A172 (cell line): ENCODE data around the gene MPZL2. TPM values are rescaled to one million over a fixed set of nuclear protein-coding genes. Genes with fewer than 3 reads are reported as not detected.

Source experiments
- DNase-seq: peaks from one replicate; pipeline ENCODE4 v3.0.0-alpha.2; 2015; ENCODE audit warnings: low spot score
- total RNA-seq: library from RNA; depleted of rRNA; stranded (reverse); fragments of >200 nt; shearing (Covaris generic); gene quantifications from 2 replicates; pipeline ENCODE4 v1.2.3, GENCODE V29; 2014

MPZL2 gene
- total RNA-seq, 1 experiment from 2014 or later = not detected

DNA sequence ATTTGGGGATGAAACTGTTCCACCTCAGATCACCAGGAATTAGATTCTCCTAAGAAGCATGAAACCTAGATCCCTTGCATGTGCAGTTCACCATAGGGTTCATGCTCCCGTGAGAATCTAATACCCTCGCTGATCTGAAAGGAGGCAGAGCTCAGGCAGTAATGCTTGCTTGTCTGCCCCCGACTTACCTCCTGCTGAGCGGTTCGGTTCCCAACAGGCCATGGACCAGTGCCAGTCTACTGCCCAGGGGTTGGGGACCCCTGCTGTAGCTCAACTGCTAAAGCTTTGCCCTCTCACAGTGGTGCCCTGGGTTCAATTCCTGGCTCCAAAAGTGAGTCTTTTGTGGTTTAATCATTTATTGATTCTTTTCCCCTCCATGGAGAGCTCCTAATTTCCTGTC is 42.7 kb downstream of the MPZL2 start:
- no peak for DNase-seq

DNA sequence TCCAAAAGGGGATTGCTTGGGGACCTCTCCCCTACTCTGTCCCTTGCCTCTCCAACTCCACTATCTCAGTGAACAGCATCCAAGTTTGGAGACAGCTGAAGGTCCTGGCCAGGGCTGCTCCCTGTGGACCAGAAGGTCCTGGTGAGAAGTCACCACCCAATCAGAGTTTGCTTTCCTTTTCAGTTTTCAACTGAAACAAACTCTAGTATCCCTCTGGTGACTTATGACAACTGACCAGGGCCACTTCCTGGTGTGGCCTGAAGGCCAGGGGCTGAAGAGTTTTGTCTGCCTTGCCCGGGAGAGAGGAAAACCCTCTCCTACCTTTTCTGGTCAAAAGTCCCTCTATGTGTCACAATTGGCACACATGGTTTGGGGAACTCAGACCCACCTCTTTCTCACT is 44.4 kb downstream of the MPZL2 start:
- DNase-seq = no peak

DNA sequence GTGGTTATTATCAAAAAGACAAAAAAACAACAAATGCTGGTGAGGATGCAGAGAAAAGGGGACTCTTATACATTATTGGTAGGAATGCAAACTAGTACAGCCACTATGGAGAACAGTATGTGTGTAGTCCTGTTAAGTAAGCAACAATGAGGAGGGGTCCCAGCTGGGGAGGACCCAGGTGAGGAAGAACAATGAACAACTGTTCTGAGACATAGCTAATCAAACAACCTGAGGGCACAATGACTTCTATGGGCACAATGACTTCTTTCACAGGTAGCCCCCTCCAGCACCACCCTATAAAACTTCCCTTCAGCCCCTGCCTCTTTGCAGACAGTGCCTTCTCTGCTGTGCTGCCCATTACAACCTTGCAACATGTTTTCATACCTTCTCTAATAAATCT is 44.9 kb downstream of the MPZL2 start:
- DNase-seq = no peak

DNA sequence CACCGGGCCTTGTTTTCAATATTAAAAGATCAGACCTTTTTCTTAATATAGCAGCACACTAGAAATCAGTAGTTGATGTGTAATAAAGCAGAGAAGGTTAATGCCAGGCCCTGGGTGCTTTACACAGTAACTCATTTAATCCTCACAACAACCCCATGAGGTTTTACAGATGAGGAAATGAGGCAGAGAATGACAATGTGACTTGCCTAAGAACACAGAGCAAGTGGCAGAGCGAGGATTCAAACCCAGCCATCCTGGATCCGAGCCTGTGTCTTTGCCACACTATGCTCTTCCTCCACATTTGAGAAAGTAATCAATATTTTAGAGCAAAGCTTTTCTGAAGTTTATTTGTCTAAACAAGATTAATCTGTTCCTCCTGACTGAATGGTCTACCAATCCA is 46.5 kb downstream of the MPZL2 start:
- DNase-seq = no peak

DNA sequence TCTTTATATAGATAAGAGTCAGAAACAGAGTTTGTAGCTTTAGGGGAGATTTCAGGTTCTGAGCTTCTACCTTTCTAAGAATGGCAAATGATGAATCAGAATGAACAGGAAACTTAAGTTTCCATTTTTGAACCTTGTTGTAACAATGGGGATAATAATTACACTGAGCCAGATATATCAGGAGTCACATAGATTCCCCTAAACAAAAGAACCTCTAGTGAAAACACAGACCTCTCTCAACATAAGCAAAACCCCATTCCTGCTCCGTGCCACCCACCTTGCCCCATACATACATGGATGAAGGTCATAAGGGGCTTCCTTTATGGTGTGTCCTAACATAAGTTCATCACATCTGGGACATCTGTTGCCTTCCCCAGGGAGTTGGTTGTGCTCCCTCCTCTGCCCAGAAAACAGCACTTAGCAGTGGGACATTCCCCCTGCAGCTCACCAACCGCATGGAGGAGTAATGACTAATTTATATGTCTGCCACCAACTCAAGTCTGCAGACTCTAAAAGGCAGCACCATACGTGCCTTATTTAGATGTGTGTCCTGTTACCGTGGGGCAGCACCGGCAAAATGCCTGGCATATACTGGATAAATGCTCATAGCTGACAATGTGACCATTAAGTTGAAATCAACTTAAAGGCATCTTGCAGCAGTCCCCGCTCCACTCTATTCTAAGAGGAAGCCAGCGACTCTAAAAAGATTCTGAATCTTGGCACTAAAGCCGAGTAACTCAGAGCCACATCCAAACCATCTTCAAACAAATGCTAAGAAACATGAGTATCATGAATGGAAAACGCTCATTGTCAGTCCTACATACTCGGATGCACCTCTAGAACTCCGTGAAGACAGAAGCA is 47.2 kb downstream of the MPZL2 start:
- DNase-seq = no peak

DNA sequence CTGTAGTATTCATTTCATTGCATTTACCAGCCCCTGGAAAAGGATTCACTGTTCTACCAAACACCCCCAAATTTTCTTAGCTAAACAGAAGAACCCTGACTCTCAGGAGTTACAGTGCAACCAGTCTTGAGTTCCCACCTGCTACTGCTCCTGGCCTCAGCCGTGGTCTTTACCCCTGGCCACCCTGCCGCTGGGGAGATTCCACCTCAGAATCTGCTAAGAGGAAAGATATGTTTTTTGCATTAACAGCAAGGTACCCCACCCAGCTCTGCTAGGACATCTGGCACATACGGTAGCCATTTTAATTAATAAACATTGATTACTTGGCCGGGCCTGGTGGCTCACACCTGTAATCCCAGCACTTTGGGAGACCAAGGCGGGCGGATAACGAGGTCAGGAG is 48.3 kb downstream of the MPZL2 start:
- DNase-seq = no peak

DNA sequence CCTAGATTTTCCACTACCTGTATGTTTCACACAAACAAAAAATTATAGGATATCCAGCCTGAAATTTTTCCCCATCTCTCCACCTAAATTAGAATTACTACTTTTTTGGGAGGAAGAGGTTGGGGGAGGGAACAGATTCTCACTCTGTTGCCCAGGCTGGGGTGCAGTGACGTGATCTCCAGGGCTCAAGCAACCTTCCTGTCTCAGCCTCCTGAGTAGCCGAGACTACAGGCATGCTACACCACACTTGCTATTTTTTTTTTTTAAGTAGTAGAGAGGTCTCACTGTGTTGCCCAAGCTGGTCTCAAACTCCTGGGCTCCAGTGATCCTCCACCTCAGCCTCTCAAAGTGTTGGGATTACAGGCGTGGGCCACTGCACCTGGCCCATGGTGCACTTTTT is 48.8 kb downstream of the MPZL2 start:
- no peak for DNase-seq

DNA sequence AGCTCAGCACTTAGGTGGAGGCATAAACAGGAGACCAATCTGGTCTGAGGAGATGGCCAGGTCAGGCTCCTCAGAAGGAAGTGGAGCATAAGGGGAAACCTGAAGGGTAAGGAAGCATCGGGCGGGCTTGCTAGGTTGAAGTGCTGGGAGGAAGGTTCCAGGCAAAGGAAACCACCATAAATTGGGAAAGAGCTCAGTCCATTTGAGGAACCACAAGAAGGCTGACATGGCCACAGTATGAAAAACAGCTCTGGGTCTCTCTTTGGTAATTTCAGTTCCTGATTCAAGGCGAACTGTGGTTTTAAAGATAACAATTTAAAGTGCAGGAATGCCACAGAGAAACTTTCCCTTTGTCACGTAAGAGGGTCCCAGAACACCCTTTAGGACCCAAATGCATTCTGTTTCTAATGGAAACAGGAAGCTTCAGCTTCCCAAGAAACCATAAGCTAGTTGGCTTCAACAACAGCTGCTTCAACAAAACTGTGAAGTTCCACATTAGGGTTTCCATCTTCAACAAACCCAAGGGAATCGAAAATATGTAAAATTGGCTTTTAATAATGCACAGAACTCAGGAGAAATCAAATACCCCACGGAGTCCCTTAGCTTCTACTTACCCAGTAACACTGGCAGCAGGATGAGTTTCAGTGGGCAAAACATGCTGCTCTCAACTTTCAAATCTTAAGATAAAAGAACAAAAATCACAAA is 49.7 kb downstream of the MPZL2 start:
- DNase-seq = no peak

DNA sequence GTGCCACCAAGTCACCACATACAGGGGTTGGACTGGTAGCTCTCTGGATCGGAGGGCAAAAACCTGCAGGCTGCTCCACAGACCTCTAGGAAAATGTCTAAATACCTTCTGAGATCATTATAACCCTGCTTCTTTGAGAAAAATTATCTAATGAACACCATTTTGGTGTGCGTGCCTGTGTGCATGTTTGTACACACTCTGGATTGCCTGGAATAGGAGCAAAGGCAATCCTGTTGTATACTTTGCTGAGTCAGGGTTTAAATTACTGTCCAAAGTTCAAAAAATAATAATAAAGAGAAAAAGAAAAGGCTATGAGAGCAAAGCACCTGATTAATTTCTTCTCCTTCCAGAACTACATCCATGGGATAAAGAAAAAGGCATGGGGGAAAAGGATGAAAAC is 50.3 kb downstream of the MPZL2 start:
- no peak for DNase-seq

DNA sequence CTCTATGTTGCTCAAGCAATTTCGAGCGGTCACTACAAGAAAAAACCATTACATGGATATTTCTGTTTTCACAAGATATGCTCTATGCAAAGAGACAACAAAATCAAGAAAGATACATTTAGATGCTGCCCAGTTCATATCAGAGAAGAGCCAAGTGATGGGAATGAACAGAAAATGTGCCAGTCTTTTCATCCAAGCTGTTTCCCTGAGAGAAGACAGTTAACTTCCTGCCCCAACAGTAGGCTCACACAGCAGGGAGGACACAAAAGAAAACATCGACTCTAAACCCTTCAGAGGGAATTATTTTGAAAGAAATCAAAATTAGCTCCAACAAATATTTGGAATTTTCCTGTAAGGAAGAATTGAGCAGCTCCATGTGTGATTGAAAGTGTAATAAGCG is 50.9 kb downstream of the MPZL2 start:
- DNase-seq = no peak

DNA sequence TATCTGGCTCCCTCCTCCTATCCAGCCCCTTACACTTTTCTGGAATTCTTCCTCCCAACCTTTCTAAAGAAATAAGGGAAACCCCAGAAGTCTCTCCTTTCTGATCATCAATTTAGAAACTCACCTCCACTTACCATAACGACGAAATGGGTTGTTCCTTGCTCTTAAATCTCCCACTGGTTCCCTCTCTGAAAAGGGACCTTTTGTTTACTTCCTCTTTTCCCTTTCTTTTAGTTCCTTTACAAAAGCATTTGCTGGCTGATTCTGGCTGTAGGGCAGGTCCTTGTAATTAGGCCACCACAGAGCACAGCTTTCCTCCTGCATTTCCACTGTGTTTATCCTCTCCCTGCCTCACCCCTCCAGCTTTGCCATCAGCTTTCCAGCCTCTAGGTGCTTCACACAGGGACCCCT is 51.3 kb downstream of the MPZL2 start:
- DNase-seq = no peak

DNA sequence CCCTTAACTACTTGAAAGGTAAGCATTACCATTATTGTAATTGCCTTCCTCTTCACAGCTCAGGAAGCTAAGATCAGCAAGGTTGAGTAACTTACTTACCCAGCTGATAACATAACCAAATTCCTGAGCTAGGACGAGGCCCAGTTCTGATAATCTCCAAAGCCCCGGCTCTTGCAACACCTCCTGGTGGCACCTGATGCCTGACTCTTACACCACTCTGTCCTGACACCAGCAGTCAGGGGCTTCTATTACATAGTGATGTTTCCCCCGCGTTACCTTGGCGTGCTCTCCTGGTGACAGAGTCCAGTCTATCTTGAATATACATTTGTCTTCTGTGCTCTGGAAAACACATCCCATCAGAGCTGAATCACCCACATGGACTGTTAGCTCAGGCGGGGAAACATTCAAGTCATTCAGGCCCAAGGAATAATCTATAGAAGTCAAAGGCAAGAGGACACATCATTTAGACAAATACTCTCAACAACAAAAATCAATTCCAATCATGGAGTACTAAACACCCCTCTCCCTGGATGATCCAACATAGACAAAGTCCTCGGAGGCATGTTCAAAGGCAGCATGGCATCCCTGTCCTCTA is 51.9 kb downstream of the MPZL2 start:
- DNase-seq = no peak

DNA sequence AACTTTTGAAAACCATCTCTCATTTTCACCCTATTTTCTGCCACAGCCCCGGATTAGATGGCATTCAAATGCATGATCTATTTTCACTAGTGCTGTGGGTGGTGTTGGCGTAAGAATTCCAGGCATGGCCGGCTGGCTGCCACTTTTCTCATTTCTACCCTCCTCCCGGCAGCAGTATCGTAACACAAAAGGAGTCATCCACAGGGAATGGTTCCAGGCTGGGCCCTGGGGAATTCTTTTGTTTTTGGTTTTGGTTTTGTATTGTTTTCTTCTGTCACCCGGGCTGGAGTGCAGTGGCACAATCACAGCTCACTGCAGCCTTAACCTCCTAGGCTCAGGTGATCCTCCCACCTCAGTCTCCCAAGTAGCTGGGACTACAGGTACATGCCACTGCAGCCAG is 53.1 kb downstream of the MPZL2 start:
- peak; percentile 8 for DNase-seq

DNA sequence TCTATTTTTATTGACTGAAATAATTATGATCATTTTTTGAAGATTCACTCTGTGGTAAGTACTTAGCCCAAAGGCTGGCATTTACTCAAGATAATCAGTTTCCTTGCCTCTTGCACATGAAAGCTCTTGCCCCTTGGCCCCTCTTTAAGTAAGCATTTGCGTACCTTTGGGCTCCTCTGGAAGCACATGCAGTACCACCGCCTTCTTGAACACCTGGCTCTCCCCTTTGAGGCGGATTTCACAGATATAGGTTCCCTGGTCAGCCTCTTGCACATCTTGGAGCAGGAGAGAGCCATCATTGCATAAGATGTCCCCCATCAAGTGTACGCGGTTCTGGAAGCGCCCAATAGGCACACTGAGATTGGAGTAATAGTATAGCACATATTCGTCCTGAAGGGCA is 53.8 kb downstream of the MPZL2 start:
- DNase-seq = no peak

DNA sequence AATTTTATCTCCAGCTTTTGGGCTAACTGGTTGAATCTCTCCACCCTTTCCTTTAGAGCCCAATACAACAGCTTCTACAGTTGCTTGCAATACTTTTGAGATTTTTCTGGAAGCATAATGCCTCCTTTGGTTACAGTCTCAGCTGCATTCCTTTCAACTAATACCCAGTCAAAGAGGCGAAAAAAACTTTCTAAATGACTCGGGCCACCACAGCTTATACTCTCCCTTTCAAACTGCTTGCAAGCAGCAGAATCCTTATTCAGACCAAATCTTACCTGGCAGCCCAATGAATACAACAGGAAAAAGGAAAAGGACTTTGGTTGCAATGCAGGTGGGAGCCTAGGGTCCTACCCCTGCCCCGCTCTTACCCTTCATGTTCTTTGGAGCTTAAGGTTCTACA is 55.1 kb downstream of the MPZL2 start:
- no peak for DNase-seq

DNA sequence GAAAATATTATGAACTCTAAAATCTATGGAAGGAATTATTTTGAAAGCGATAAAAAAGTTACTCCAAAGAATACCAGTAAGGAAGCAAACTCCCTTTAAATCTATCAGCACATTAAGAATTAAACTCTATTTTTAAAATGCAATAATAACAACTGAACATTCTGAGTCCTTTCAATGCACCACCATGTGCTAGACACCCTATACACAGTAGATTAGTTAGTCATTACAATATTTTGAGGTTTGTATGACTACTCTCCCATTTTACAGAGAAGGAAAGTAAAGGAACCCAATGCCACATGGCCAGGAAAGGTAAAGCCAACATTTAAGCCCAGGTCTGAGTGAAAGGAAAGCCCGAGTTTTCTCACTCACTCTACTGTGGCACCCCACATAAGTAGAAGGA is 57.0 kb downstream of the MPZL2 start:
- DNase-seq = no peak

DNA sequence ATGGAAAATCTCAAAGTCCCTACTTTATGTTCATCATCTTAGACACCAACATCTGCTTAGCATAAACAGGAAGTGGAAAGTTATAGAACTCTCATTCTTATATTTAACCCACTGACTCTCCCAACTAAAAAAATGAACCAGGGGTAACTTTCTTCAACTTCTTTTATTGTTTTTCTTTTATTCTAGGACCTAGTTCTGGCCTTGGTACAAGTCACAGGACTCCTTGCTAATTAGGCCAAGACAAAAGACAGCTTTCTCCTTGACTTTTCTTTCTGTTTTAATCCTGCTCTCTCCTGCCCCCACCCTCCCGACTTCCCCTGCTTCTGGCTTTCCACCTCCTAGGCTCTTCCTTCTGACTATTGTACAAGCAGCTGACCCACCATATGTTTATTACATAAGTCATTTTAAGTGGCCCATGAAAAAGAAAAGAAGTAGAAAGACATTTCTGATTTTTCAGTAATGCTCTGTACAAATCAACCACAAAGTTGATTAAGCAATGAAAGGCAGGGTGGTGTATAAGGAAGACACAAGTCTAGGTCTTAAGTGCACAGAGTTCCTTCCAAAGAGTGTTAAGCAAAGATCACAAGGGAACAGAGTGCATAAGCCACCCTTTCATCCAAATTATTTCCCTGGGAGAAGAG is 57.6 kb downstream of the MPZL2 start:
- DNase-seq = no peak

DNA sequence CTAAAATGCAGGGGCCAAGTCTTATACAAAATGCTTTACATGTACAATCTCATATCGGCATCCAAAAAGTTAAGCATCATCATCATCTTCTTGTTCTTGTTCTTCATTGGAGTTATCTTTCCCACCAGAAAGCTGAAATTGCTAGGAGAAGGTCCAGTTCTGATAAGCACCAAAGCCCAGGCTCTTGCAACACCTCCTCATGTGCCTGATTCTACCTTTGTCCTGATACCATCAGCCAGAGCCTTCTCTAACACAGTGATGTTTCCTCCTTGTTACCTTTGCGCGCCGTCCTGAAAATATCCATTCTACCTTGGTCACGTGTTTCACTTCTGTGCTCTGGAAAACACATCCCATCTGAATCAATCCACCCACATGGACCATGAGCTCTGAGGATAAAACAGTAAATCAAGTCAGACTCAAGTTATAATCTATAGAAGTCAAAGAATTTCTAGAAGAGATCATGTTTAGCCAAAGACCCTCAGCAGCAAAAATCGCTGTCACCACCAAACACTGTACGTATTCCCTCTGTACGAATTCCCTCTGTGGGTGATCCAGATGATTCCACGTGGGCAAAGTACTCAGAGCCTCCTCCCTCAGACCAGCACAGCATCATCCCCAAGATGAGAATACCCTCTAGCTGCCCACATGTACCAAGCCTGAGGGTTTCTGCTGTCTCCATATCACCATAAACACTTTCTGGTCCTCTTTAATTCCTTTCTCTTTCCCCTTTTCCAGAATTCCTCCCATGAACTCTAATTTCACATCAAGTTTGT is 58.3 kb downstream of the MPZL2 start:
- no peak for DNase-seq
